ENCODE measurements around the gene SDC1. TPM values are rescaled to one million over a fixed set of nuclear protein-coding genes. Genes with fewer than 3 reads are reported as not detected.

Gene SDC1
- total RNA-seq, 1 donor from 2014 or later, result 74.3 TPM

- FAIRE-seq (no peak), DNase-seq (ENCODE audit: low read depth) (no peak)
- Histone ChIP-seq H2AFZ (ENCODE audit: low read depth, low read length) (no peak overlapping the region), H3K9me3 (ENCODE audit: insufficient read depth, low read depth, low read length) (no peaks in the 10 kb centered on the region), H3K27ac (ENCODE audit: low read depth, low read length) (no peak overlapping the region), H3K4me2 (ENCODE audit: low read length) (no peak overlapping the region), H3K36me3 (ENCODE audit: insufficient read depth, low read length) (no peaks in the 10 kb centered on the region), H3K4me1 (ENCODE audit: insufficient read depth, low read length) (peaks cover 8% of the 10 kb centered on the region), H4K20me1 (ENCODE audit: insufficient read depth, low read length) (no peaks in the 10 kb centered on the region), H3K79me2 (ENCODE audit: insufficient read depth, low read length) (no peaks in the 10 kb centered on the region), H3K27me3 (ENCODE audit: insufficient read depth, low read length) (no peaks in the 10 kb centered on the region), H3K4me3 (ENCODE audit: insufficient read depth, low read depth, low read length) (no peak overlapping the region), H3K9ac (ENCODE audit: low read length) (no peak overlapping the region)
- no peaks in the 10 kb centered on the region for H3K36me3 Mint-ChIP-seq (ENCODE audit: low read depth, unreplicated experiment)
- no peaks in the 10 kb centered on the region for H3K27me3 Mint-ChIP-seq (ENCODE audit: low read depth, unreplicated experiment)
- H3K4me3 Mint-ChIP-seq (ENCODE audit: unreplicated experiment), result no peak overlapping the region
- peaks cover 10% of the 10 kb centered on the region for H3K9me3 Mint-ChIP-seq (ENCODE audit: unreplicated experiment)
- peaks cover 9% of the 10 kb centered on the region for H3K4me1 Mint-ChIP-seq (ENCODE audit: low read depth, unreplicated experiment)
- no peak overlapping the region for H3K27ac Mint-ChIP-seq (ENCODE audit: unreplicated experiment)
- TF ChIP-seq EZH2 (IDR thresholded peaks at IDR 0.05; ENCODE audit: insufficient read depth, low read length) (no peak), CTCF (IDR thresholded peaks at IDR 0.05; ENCODE audit: insufficient read depth, low read depth, low read length) (no peak)
Observed at GRCh38 chr2:20156076-20156759, 68.7 kb downstream of the SDC1 start.

- FAIRE-seq, result no peak
Observed at GRCh38 chr2:20153131-20153851, 71.6 kb downstream of the SDC1 start.

More at GRCh38 chr2:20153131-20153851, 71.6 kb downstream of the SDC1 start:
- no peak for TF ChIP-seq EZH2 (IDR thresholded peaks at IDR 0.05; ENCODE audit: insufficient read depth, low read length)
- no peak for TF ChIP-seq CTCF (IDR thresholded peaks at IDR 0.05; ENCODE audit: insufficient read depth, low read depth, low read length)
- Histone ChIP-seq H3K4me2 (ENCODE audit: low read length) (no peak overlapping the region), H2AFZ (ENCODE audit: low read depth, low read length) (no peak overlapping the region), H3K9me3 (ENCODE audit: insufficient read depth, low read depth, low read length) (no peaks in the 10 kb centered on the region), H3K36me3 (ENCODE audit: insufficient read depth, low read length) (no peaks in the 10 kb centered on the region), H3K27ac (ENCODE audit: low read depth, low read length) (no peak overlapping the region), H3K27me3 (ENCODE audit: insufficient read depth, low read length) (no peaks in the 10 kb centered on the region), H3K4me3 (ENCODE audit: insufficient read depth, low read depth, low read length) (no peak overlapping the region), H3K4me1 (ENCODE audit: insufficient read depth, low read length) (peaks cover 31% of the 10 kb centered on the region), H3K79me2 (ENCODE audit: insufficient read depth, low read length) (no peaks in the 10 kb centered on the region), H3K9ac (ENCODE audit: low read length) (no peak overlapping the region), H4K20me1 (ENCODE audit: insufficient read depth, low read length) (no peaks in the 10 kb centered on the region)
- peaks cover 28% of the 10 kb centered on the region for H3K4me1 Mint-ChIP-seq (ENCODE audit: low read depth, unreplicated experiment)
- H3K27ac Mint-ChIP-seq (ENCODE audit: unreplicated experiment), result no peak overlapping the region
- DNase-seq (ENCODE audit: low read depth), result no peak
- no peak overlapping the region for H3K4me3 Mint-ChIP-seq (ENCODE audit: unreplicated experiment)
- H3K36me3 Mint-ChIP-seq (ENCODE audit: low read depth, unreplicated experiment), result no peaks in the 10 kb centered on the region
- H3K9me3 Mint-ChIP-seq (ENCODE audit: unreplicated experiment), result peaks cover 2% of the 10 kb centered on the region
- no peaks in the 10 kb centered on the region for H3K27me3 Mint-ChIP-seq (ENCODE audit: low read depth, unreplicated experiment)

Measured in astrocyte (in vitro differentiated cells and primary cell).